Measurements from ENCODE around the gene GSE1. TPM values are rescaled to one million over a fixed set of nuclear protein-coding genes. Genes with fewer than 3 reads are reported as not detected.

Gene GSE1
- total RNA-seq, 4 donors from 2014 or later = 23.4 to 65.5 (median 52.5) TPM

DNA sequence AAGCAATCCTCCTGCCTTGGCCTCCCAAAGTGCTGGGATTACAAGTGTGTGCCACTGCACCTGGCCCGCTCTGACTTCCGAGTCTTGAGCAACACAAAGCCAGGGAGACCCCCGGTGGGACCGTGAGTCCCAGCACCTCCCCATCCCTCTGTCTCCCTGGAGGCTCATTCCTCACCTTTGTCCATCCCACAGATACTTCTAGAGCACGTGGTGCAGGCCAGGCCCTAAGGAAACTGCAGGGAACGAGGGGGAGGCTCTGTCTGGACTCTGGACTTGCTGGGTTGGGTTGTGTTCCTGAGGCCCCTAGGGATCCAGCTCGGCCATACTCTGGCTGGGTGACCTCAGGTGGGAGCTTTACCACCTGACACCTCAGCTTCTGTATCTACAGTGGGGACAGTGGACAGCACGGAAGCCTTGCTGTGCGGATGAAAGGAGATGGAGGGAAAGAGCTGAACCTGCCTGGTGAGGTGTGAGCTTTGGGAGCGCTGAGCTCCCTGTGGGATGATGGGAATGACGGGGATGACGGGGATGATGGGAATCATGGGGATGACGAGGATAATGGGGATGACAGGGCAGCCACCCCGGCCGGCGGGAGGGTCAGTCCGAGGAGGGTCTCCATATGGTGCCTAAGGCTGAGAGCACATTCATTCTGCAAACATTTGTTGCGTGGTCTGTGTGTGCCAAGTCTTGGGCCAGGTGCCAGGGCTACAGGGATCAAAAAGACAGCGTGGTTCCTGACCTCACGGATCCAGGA, 111.2 kb downstream of the GSE1 start:
- no peaks in the 10 kb centered on the region for H3K9me3 ChIP-seq
- no peak overlapping the region for H3K27ac ChIP-seq
- H3K36me3 ChIP-seq = no peaks in the 10 kb centered on the region
- TF ChIP-seq POLR2AphosphoS5 (IDR thresholded peaks at IDR 0.05) (no peak), POLR2A (IDR thresholded peaks at IDR 0.05) (no peak), EP300 (IDR thresholded peaks at IDR 0.05) (no peak)
- TF ChIP-seq, protein P1, sequence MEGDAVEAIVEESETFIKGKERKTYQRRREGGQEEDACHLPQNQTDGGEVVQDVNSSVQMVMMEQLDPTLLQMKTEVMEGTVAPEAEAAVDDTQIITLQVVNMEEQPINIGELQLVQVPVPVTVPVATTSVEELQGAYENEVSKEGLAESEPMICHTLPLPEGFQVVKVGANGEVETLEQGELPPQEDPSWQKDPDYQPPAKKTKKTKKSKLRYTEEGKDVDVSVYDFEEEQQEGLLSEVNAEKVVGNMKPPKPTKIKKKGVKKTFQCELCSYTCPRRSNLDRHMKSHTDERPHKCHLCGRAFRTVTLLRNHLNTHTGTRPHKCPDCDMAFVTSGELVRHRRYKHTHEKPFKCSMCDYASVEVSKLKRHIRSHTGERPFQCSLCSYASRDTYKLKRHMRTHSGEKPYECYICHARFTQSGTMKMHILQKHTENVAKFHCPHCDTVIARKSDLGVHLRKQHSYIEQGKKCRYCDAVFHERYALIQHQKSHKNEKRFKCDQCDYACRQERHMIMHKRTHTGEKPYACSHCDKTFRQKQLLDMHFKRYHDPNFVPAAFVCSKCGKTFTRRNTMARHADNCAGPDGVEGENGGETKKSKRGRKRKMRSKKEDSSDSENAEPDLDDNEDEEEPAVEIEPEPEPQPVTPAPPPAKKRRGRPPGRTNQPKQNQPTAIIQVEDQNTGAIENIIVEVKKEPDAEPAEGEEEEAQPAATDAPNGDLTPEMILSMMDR (IDR thresholded peaks at IDR 0.05) = no peak
- 79 to 82% methylated on average over 9 to 12 of the region's 20 CpGs for WGBS, 2 donors (ENCODE audit: low coverage in 1 of 2)
- no peaks in the 10 kb centered on the region for H3K4me1 ChIP-seq
- H3K27me3 ChIP-seq = no peaks in the 10 kb centered on the region
- ATAC-seq = no peak
- H3K4me3 ChIP-seq = no peak overlapping the region

DNA sequence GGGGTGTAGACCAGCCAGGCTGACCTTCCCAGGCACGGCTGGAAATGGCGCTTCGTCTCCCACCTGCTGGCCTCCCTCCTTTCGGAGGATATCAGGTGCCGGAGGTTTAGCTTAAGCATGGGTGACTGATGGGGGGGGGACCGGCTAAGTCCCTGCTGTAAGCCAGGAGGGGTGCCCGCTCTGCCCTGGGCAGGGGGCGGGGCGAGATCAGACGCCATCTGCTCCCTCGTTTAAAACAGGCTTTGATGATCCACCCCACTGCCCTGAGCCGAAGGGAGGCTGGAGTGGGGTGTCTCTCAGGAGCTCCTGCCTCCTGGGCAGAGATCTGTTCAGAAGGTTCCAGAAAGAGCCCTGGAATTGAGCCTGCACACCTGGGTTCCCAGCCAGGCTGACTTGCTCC, 111.8 kb downstream of the GSE1 start:
- no peaks in the 10 kb centered on the region for H3K9me3 ChIP-seq
- no peaks in the 10 kb centered on the region for H3K36me3 ChIP-seq
- 87% methylated on average over 3 of the region's 12 CpGs; no CpG with 5 or more reads in 1 of the 2 donors for WGBS, 2 donors (ENCODE audit: low coverage in 1 of 2)
- no peak overlapping the region for H3K27ac ChIP-seq
- no peak overlapping the region for H3K4me3 ChIP-seq
- H3K27me3 ChIP-seq = no peaks in the 10 kb centered on the region
- no peak for TF ChIP-seq POLR2A (IDR thresholded peaks at IDR 0.05)
- TF ChIP-seq EP300 (IDR thresholded peaks at IDR 0.05) = no peak
- no peak for TF ChIP-seq POLR2AphosphoS5 (IDR thresholded peaks at IDR 0.05)
- TF ChIP-seq, protein P1 (IDR thresholded peaks at IDR 0.05) = no peak
- ATAC-seq = no peak
- H3K4me1 ChIP-seq = no peaks in the 10 kb centered on the region

Small RNA genes within 50 kb of the gene (small RNA-seq; reads per million reads assigned to genes)
- 0 reads per million in 4 donors for gene RN7SL381P

Other genes starting within 250 kb of the GSE1 start
- 1 to 10 TPM in 1 of 4 donors, under 1 TPM in 3; 0.15 to 1.4 (median 0.66) TPM for gene GINS2, start 75.6 kb downstream of the GSE1 start, total RNA-seq
- 1 to 10 TPM in 1 of 4 donors, under 1 TPM in 2, not detected in 1; 0.52 to 1.9 (median 0.94) TPM for gene C16orf74, start 137.8 kb downstream of the GSE1 start, total RNA-seq
- 10 to 100 TPM; 23.4 to 32.5 (median 26.8) TPM for gene EMC8, start 186.2 kb downstream of the GSE1 start, total RNA-seq
- 100 to 1,000 TPM; 465 to 597 (median 507) TPM for gene COX4I1, start 186.4 kb downstream of the GSE1 start, total RNA-seq